GM23338 (cell line): ENCODE measurements around the gene MYH7. TPM values are rescaled to one million over a fixed set of nuclear protein-coding genes. Genes with fewer than 3 reads are reported as not detected.

Source experiments
- ATAC-seq: fragments of 200-7000 bp; cut with Tn5 transposase; 3 replicates; pipeline ENCODE4 v1.9.1; 2020
- DNase-seq: peaks from one replicate; pipeline ENCODE4 v3.0.0-alpha.2; 2015; ENCODE audit warnings: low spot score
- H2AFZ ChIP-seq: fragments of 200-600 bp; sonication (generic); 2 replicates; pipeline ENCODE4 v1.8.0; 2016; ENCODE audit warnings: antibody characterized with exemption, mild to moderate bottlenecking, moderate library complexity
- H3F3A ChIP-seq: fragments of 200-600 bp; sonication (generic); replicated peaks from 2 replicates; pipeline ENCODE4 v1.8.0; 2017; ENCODE audit warnings: antibody characterized with exemption, mixed run types, low read depth
- H3K27ac ChIP-seq: fragments of 200-600 bp; sonication (generic); 2 replicates; pipeline ENCODE4 v1.6.1; 2016; ENCODE audit warnings: low read depth
- H3K27me3 ChIP-seq: fragments of 200-600 bp; sonication (generic); 2 replicates; pipeline ENCODE4 v1.8.0; 2016; ENCODE audit warnings: mild to moderate bottlenecking, mixed run types, moderate library complexity; ENCODE audit not compliant: insufficient read depth
- H3K36me3 ChIP-seq: fragments of 200-600 bp; sonication (generic); 2 replicates; pipeline ENCODE4 v1.8.0; 2016; ENCODE audit warnings: mild to moderate bottlenecking; ENCODE audit not compliant: insufficient read depth
- H3K4me1 ChIP-seq: fragments of 200-600 bp; sonication (generic); 2 replicates; pipeline ENCODE4 v1.8.0; 2016; ENCODE audit warnings: mild to moderate bottlenecking, moderate library complexity; ENCODE audit not compliant: insufficient read depth
- H3K4me2 ChIP-seq: fragments of 200-600 bp; sonication (generic); 2 replicates; pipeline ENCODE4 v1.7.1; 2017; ENCODE audit warnings: mixed run types
- H3K4me3 ChIP-seq: fragments of 200-600 bp; sonication (generic); 2 replicates; pipeline ENCODE4 v1.6.1; 2016; ENCODE audit warnings: mixed run types
- H3K79me2 ChIP-seq: fragments of 200-600 bp; sonication (generic); replicated peaks from 2 replicates; pipeline ENCODE4 v1.8.0; 2017; ENCODE audit warnings: mild to moderate bottlenecking; ENCODE audit not compliant: insufficient read depth
- H3K9me2 ChIP-seq: fragments of 200-600 bp; sonication (generic); 2 replicates; pipeline ENCODE4 v1.8.0; 2017; ENCODE audit not compliant: insufficient read depth
- H4K20me1 ChIP-seq: fragments of 200-600 bp; sonication (generic); replicated peaks from 2 replicates; pipeline ENCODE4 v1.8.0; 2017; ENCODE audit warnings: mild to moderate bottlenecking; ENCODE audit not compliant: insufficient read depth
- H3K27ac Mint-ChIP-seq: 2 replicates; pipeline ENCODE4 v1.8.0; 2020; ENCODE audit warnings: inconsistent platforms, mild to moderate bottlenecking, moderate library complexity, mixed read lengths
- H3K27me3 Mint-ChIP-seq: 3 replicates; pipeline ENCODE4 v1.8.0; 2022; ENCODE audit warnings: low read depth, mild to moderate bottlenecking, moderate library complexity, mixed read lengths, inconsistent platforms; ENCODE audit not compliant: insufficient read depth, poor library complexity
- H3K36me3 Mint-ChIP-seq: 3 replicates; pipeline ENCODE4 v1.8.0; 2021; ENCODE audit warnings: low read depth, mild to moderate bottlenecking, inconsistent platforms, moderate library complexity, mixed read lengths
- H3K4me1 Mint-ChIP-seq: 3 replicates; pipeline ENCODE4 v1.8.0; 2020; ENCODE audit warnings: mild to moderate bottlenecking, inconsistent platforms, mixed read lengths
- H3K4me3 Mint-ChIP-seq: 3 replicates; pipeline ENCODE4 v1.8.0; 2021; ENCODE audit warnings: moderate library complexity, mild to moderate bottlenecking, inconsistent platforms, mixed read lengths
- H3K9me3 Mint-ChIP-seq: 3 replicates; pipeline ENCODE4 v1.8.0; 2020; ENCODE audit warnings: moderate library complexity, mild to moderate bottlenecking, inconsistent platforms, mixed read lengths
- CREB1 ChIP-seq: fragments of 250-450 bp; sonication (Bioruptor Pico); IDR thresholded peaks from 2 replicates; pipeline ENCODE4 v1.5.0; 2020; ENCODE audit warnings: low read depth, mild to moderate bottlenecking, moderate library complexity
- EZH2phosphoT487 ChIP-seq: fragments of 200-600 bp; sonication (generic); IDR thresholded peaks from one replicate; pipeline ENCODE4 v1.8.1; 2018; ENCODE audit warnings: antibody characterized with exemption; ENCODE audit not compliant: unreplicated experiment
- NANOG ChIP-seq: IDR thresholded peaks from 2 replicates; pipeline ENCODE4 v1.6.1; 2016; ENCODE audit warnings: antibody characterized with exemption, borderline replicate concordance
- ZNF331 ChIP-seq: fragments of 250-450 bp; sonication (Bioruptor Pico); IDR thresholded peaks from 2 replicates; pipeline ENCODE4 v1.5.0; 2020; ENCODE audit warnings: low read depth, mild to moderate bottlenecking, moderate library complexity
- polyA plus RNA-seq: library from polyadenylated mRNA; unstranded; fragments of >200 nt; fragmentation: Nextera tagmentation; extraction: Ambion mirVana; gene quantifications from 2 replicates; pipeline ENCODE4 v1.2.1, GENCODE V29; 2016
- total RNA-seq: library from RNA; depleted of rRNA; stranded (reverse); fragments of >200 nt; shearing (Covaris generic); gene quantifications from 2 replicates; pipeline ENCODE4 v1.2.3, GENCODE V29; 2014
- TF ChIP-seq, protein P1 (sequence below): IDR thresholded peaks from 2 replicates; pipeline ENCODE4 v1.6.1; 2016; ENCODE audit warnings: antibody characterized with exemption
- TF ChIP-seq, protein P2 (sequence below): IDR thresholded peaks from one replicate; pipeline ENCODE4 v1.6.1; 2018; ENCODE audit warnings: antibody characterized with exemption; ENCODE audit not compliant: unreplicated experiment
- TF ChIP-seq, protein P3 (sequence below), 2 experiments: fragments of 200-600 bp in 1 of 2; sonication (generic) in 1 of 2; conservative IDR thresholded peaks; 2 replicates each; pipeline versions ENCODE4 v1.5.1 to v1.6.1; 2016 to 2017; ENCODE audit warnings: antibody characterized with exemption in 2 of 2, low read depth in 2 of 2, mild to moderate bottlenecking in 2 of 2, moderate library complexity in 1 of 2

The MYH7 gene
- total and polyA plus RNA-seq, 2 experiments from 2014 or later = not detected

DNA sequence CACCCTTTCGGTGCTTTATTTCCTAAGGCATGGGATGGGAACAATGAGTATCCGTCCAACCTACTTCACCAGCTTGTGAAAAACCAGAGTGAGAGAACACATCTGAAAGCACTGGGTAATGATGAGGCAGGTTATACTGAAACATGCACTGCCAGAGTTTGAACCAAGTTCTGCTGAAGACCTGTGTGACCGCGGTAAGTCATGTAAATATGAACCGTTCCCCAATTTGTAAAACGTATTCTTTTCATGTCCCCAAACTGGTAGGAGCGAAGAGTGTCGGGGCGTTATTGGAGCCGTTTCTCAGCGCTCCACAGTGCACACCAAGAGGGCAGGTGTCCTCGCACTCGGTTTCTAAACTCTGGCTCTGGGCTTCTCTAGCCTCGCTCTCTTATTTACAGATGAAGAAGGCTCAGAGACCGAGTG is 33.3 kb upstream of the MYH7 start:
- H3K27me3 Mint-ChIP-seq = peaks cover 2% of the 10 kb centered on the region
- H3K4me3 ChIP-seq = peak overlapping the region; percentile 32; the same call in 1 of the 2 replicates
- H3K4me2 ChIP-seq = peak overlapping the region; percentile 36; the same call in 1 of the 2 replicates
- no peak overlapping the region for H3K27ac Mint-ChIP-seq
- H3K79me2 ChIP-seq = peaks cover 17% of the 10 kb centered on the region
- 0 out of 2 replicates have a peak, but pooled peaks cover 3% of the 10 kb centered on the region for H3K9me2 ChIP-seq
- no peaks in the 10 kb centered on the region for H3K9me3 Mint-ChIP-seq
- H3K36me3 ChIP-seq = peaks cover 22% of the 10 kb centered on the region
- H3K36me3 Mint-ChIP-seq = peaks cover 30% of the 10 kb centered on the region
- peak overlapping the region; percentile 1; the same call in 1 of the 2 replicates for H2AFZ ChIP-seq
- DNase-seq = no peak
- H4K20me1 ChIP-seq = no peaks in the 10 kb centered on the region
- H3K4me3 Mint-ChIP-seq = no peak overlapping the region
- no peaks in the 10 kb centered on the region for H3K27me3 ChIP-seq
- peaks cover 6% of the 10 kb centered on the region; the same call in 1 of the 3 replicates for H3K4me1 Mint-ChIP-seq
- H3K27ac ChIP-seq = peak overlapping the region; percentile 39; the same call in 1 of the 2 replicates
- TF ChIP-seq, protein P1, sequence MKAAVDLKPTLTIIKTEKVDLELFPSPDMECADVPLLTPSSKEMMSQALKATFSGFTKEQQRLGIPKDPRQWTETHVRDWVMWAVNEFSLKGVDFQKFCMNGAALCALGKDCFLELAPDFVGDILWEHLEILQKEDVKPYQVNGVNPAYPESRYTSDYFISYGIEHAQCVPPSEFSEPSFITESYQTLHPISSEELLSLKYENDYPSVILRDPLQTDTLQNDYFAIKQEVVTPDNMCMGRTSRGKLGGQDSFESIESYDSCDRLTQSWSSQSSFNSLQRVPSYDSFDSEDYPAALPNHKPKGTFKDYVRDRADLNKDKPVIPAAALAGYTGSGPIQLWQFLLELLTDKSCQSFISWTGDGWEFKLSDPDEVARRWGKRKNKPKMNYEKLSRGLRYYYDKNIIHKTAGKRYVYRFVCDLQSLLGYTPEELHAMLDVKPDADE = no peak
- TF ChIP-seq, protein P2, sequence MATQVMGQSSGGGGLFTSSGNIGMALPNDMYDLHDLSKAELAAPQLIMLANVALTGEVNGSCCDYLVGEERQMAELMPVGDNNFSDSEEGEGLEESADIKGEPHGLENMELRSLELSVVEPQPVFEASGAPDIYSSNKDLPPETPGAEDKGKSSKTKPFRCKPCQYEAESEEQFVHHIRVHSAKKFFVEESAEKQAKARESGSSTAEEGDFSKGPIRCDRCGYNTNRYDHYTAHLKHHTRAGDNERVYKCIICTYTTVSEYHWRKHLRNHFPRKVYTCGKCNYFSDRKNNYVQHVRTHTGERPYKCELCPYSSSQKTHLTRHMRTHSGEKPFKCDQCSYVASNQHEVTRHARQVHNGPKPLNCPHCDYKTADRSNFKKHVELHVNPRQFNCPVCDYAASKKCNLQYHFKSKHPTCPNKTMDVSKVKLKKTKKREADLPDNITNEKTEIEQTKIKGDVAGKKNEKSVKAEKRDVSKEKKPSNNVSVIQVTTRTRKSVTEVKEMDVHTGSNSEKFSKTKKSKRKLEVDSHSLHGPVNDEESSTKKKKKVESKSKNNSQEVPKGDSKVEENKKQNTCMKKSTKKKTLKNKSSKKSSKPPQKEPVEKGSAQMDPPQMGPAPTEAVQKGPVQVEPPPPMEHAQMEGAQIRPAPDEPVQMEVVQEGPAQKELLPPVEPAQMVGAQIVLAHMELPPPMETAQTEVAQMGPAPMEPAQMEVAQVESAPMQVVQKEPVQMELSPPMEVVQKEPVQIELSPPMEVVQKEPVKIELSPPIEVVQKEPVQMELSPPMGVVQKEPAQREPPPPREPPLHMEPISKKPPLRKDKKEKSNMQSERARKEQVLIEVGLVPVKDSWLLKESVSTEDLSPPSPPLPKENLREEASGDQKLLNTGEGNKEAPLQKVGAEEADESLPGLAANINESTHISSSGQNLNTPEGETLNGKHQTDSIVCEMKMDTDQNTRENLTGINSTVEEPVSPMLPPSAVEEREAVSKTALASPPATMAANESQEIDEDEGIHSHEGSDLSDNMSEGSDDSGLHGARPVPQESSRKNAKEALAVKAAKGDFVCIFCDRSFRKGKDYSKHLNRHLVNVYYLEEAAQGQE = no peak
- no peak for TF ChIP-seq CREB1 (CRISPR knock-in tag)
- no peak for TF ChIP-seq EZH2phosphoT487
- TF ChIP-seq, protein P3, sequence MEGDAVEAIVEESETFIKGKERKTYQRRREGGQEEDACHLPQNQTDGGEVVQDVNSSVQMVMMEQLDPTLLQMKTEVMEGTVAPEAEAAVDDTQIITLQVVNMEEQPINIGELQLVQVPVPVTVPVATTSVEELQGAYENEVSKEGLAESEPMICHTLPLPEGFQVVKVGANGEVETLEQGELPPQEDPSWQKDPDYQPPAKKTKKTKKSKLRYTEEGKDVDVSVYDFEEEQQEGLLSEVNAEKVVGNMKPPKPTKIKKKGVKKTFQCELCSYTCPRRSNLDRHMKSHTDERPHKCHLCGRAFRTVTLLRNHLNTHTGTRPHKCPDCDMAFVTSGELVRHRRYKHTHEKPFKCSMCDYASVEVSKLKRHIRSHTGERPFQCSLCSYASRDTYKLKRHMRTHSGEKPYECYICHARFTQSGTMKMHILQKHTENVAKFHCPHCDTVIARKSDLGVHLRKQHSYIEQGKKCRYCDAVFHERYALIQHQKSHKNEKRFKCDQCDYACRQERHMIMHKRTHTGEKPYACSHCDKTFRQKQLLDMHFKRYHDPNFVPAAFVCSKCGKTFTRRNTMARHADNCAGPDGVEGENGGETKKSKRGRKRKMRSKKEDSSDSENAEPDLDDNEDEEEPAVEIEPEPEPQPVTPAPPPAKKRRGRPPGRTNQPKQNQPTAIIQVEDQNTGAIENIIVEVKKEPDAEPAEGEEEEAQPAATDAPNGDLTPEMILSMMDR (conservative IDR thresholded peaks at IDR 0.05; ENCODE audit: low read depth in 2 of 2) = no peak
- no peak for TF ChIP-seq NANOG
- H3F3A ChIP-seq = peaks cover 7% of the 10 kb centered on the region; the same call in 1 of the 2 replicates
- peaks cover 4% of the 10 kb centered on the region; the same call in 1 of the 2 replicates for H3K4me1 ChIP-seq
- ATAC-seq = peak; percentile 23

DNA sequence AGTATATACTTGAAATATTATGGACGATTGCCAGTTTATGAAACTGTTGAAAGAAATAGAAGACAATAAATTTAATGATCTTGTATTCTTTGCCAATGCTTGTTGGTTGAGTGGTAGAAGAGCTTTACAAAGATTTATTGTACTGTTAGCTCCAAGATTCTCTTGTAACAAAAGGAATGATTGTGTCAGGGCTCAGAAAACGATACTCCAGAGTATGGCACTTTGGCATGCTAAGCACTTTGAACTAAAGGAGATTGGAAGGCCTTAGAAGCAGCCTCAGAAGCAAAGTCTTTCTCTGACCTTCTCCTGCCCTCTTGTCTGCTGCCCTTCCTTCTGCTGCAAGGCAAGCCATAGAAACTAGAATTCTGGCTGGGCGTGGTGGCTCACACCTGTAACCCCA is 29.8 kb upstream of the MYH7 start:
- H3K27me3 ChIP-seq = no peaks in the 10 kb centered on the region
- Mint-ChIP-seq H3K36me3 (no peaks in the 10 kb centered on the region), H3K27me3 (no peaks in the 10 kb centered on the region), H3K4me1 (0 out of 3 replicates have a peak, but pooled peaks cover 3% of the 10 kb centered on the region), H3K9me3 (no peaks in the 10 kb centered on the region; the same call in 2 of the 3 replicates), H3K27ac (no peak overlapping the region), H3K4me3 (no peak overlapping the region)
- no peak overlapping the region for H3K4me2 ChIP-seq
- no peaks in the 10 kb centered on the region for H4K20me1 ChIP-seq
- no peaks in the 10 kb centered on the region for H3K36me3 ChIP-seq
- no peak overlapping the region for H3K4me3 ChIP-seq
- H3K9me2 ChIP-seq = 0 out of 2 replicates have a peak, but pooled peaks cover 3% of the 10 kb centered on the region
- ATAC-seq = no peak
- peaks cover 5% of the 10 kb centered on the region for H3K79me2 ChIP-seq
- peaks cover 2% of the 10 kb centered on the region; the same call in 1 of the 2 replicates for H3F3A ChIP-seq
- no peak overlapping the region for H2AFZ ChIP-seq
- no peak for TF ChIP-seq ZNF331 (CRISPR knock-in tag)
- peaks cover under 1% of the 10 kb centered on the region; the same call in 1 of the 2 replicates for H3K4me1 ChIP-seq
- DNase-seq = no peak
- H3K27ac ChIP-seq = no peak overlapping the region
